Central memory CD8-positive, alpha-beta T cell (primary cell): ENCODE results near the gene MAPK1IP1L.
A peak's percentile ranks its signal among the peaks of the same experiment; 100 is the strongest.

Experiments used
- ATAC-seq: fragments of 150-1000 bp; cut with Tn5 transposase; replicated peaks from 2 replicates; pipeline ENCODE4 v1.10.0; 2022; ENCODE audit warnings: mild to moderate bottlenecking, moderate FRiP score, moderate number of reproducible peaks; ENCODE audit not compliant: poor library complexity, severe bottlenecking; ENCODE audit errors: extremely low read depth
- DNase-seq, 2 donors: peaks; one replicate each; pipeline ENCODE4 v3.0.0; 2021; ENCODE audit warnings: low spot score in 2 of 2
- H3K27ac Mint-ChIP-seq: one replicate; pipeline ENCODE4 v1.8.0; 2022; ENCODE audit warnings: low read depth, mild to moderate bottlenecking, moderate library complexity, mixed read lengths
- H3K27me3 Mint-ChIP-seq: one replicate; pipeline ENCODE4 v1.8.0; 2022; ENCODE audit warnings: mixed read lengths
- H3K36me3 Mint-ChIP-seq: one replicate; pipeline ENCODE4 v1.8.0; 2022; ENCODE audit warnings: mild to moderate bottlenecking, moderate library complexity, mixed read lengths; ENCODE audit not compliant: insufficient read depth
- H3K4me1 Mint-ChIP-seq: one replicate; pipeline ENCODE4 v1.8.0; 2022; ENCODE audit warnings: mixed read lengths
- H3K4me3 Mint-ChIP-seq: one replicate; pipeline ENCODE4 v1.8.0; 2022; ENCODE audit warnings: mild to moderate bottlenecking, moderate library complexity, mixed read lengths
- H3K9me3 Mint-ChIP-seq: one replicate; pipeline ENCODE4 v1.8.0; 2022; ENCODE audit warnings: mixed read lengths

The MAPK1IP1L gene

GRCh38 chr14:55084401-55085059, 33.1 kb downstream of the MAPK1IP1L start:
- ATAC-seq = no peak
- H3K36me3 Mint-ChIP-seq = no peaks in the 10 kb centered on the region
- DNase-seq = no peak
- no peak overlapping the region for H3K4me3 Mint-ChIP-seq
- no peaks in the 10 kb centered on the region for H3K9me3 Mint-ChIP-seq
- H3K27ac Mint-ChIP-seq = no peak overlapping the region
- no peaks in the 10 kb centered on the region for H3K4me1 Mint-ChIP-seq
- no peaks in the 10 kb centered on the region for H3K27me3 Mint-ChIP-seq

- Mint-ChIP-seq H3K4me3 (no peak overlapping the region), H3K4me1 (no peaks in the 10 kb centered on the region), H3K9me3 (no peaks in the 10 kb centered on the region), H3K27ac (no peak overlapping the region), H3K36me3 (no peaks in the 10 kb centered on the region), H3K27me3 (no peaks in the 10 kb centered on the region)
- ATAC-seq = no peak
- DNase-seq = no peak
Observed at GRCh38 chr14:55085060-55085660, 33.7 kb downstream of the MAPK1IP1L start.

- no peak overlapping the region for H3K27ac Mint-ChIP-seq
- no peak overlapping the region for H3K4me3 Mint-ChIP-seq
- no peaks in the 10 kb centered on the region for H3K36me3 Mint-ChIP-seq
- no peaks in the 10 kb centered on the region for H3K4me1 Mint-ChIP-seq
- H3K27me3 Mint-ChIP-seq = no peaks in the 10 kb centered on the region
- ATAC-seq = no peak
- DNase-seq = no peak
- no peaks in the 10 kb centered on the region for H3K9me3 Mint-ChIP-seq
Observed at GRCh38 chr14:55086938-55087337, 35.5 kb downstream of the MAPK1IP1L start.

GRCh38 chr14:55088356-55088755, 36.9 kb downstream of the MAPK1IP1L start:
- no peak overlapping the region for H3K4me3 Mint-ChIP-seq

GRCh38 chr14:55092341-55092740, 40.9 kb downstream of the MAPK1IP1L start:
- Mint-ChIP-seq H3K27me3 (no peaks in the 10 kb centered on the region), H3K4me1 (peaks cover 6% of the 10 kb centered on the region), H3K9me3 (no peaks in the 10 kb centered on the region), H3K4me3 (no peak overlapping the region), H3K27ac (no peak overlapping the region), H3K36me3 (no peaks in the 10 kb centered on the region)
- ATAC-seq (no peak), DNase-seq (no peak)

More at GRCh38 chr14:55088356-55088755, 36.9 kb downstream of the MAPK1IP1L start:
- no peaks in the 10 kb centered on the region for H3K4me1 Mint-ChIP-seq
- no peaks in the 10 kb centered on the region for H3K9me3 Mint-ChIP-seq
- H3K27ac Mint-ChIP-seq = no peak overlapping the region
- H3K27me3 Mint-ChIP-seq = no peaks in the 10 kb centered on the region
- no peak for DNase-seq
- no peak for ATAC-seq
- no peaks in the 10 kb centered on the region for H3K36me3 Mint-ChIP-seq

GRCh38 chr14:55094292-55095157, 43.1 kb downstream of the MAPK1IP1L start:
- H3K4me3 Mint-ChIP-seq = no peak overlapping the region
- peaks cover 5% of the 10 kb centered on the region for H3K9me3 Mint-ChIP-seq
- ATAC-seq = no peak
- no peak overlapping the region for H3K27ac Mint-ChIP-seq
- peaks cover 23% of the 10 kb centered on the region for H3K4me1 Mint-ChIP-seq
- DNase-seq = no peak
- no peaks in the 10 kb centered on the region for H3K27me3 Mint-ChIP-seq
- H3K36me3 Mint-ChIP-seq = no peaks in the 10 kb centered on the region

- Mint-ChIP-seq H3K27me3 (no peaks in the 10 kb centered on the region), H3K27ac (peak overlapping the region; percentile 99), H3K36me3 (peaks cover 2% of the 10 kb centered on the region), H3K4me1 (peaks cover 48% of the 10 kb centered on the region), H3K4me3 (peak overlapping the region; percentile 27), H3K9me3 (peaks cover 5% of the 10 kb centered on the region)
- peak in 1 of 2 donors; percentile 16 for DNase-seq
- ATAC-seq = peak; percentile 37
Observed at GRCh38 chr14:55097881-55098560, 46.6 kb downstream of the MAPK1IP1L start.

GRCh38 chr14:55098561-55098898, 47.1 kb downstream of the MAPK1IP1L start:
- Mint-ChIP-seq H3K4me3 (peak overlapping the region; percentile 27), H3K36me3 (peaks cover 2% of the 10 kb centered on the region), H3K27ac (peak overlapping the region; percentile 99), H3K27me3 (no peaks in the 10 kb centered on the region), H3K9me3 (peaks cover 5% of the 10 kb centered on the region), H3K4me1 (peaks cover 53% of the 10 kb centered on the region)
- DNase-seq = no peak
- ATAC-seq = no peak

GRCh38 chr14:55099756-55100155, 48.3 kb downstream of the MAPK1IP1L start:
- ATAC-seq (no peak), DNase-seq (no peak)
- Mint-ChIP-seq H3K36me3 (peaks cover 2% of the 10 kb centered on the region), H3K27ac (no peak overlapping the region), H3K4me1 (peaks cover 63% of the 10 kb centered on the region), H3K9me3 (peaks cover 5% of the 10 kb centered on the region), H3K27me3 (no peaks in the 10 kb centered on the region), H3K4me3 (no peak overlapping the region)

- Mint-ChIP-seq H3K4me3 (no peak overlapping the region), H3K27me3 (no peaks in the 10 kb centered on the region), H3K9me3 (peaks cover 5% of the 10 kb centered on the region), H3K36me3 (peaks cover 2% of the 10 kb centered on the region), H3K27ac (peak overlapping the region; percentile 97), H3K4me1 (peaks cover 63% of the 10 kb centered on the region)
- DNase-seq (no peak), ATAC-seq (no peak)
Observed at GRCh38 chr14:55101698-55102097, 50.3 kb downstream of the MAPK1IP1L start.

GRCh38 chr14:55102141-55102621, 50.7 kb downstream of the MAPK1IP1L start:
- Mint-ChIP-seq H3K4me3 (peak overlapping the region; percentile 67), H3K27me3 (no peaks in the 10 kb centered on the region), H3K27ac (peak overlapping the region; percentile 97), H3K4me1 (peaks cover 59% of the 10 kb centered on the region), H3K9me3 (peaks cover 5% of the 10 kb centered on the region), H3K36me3 (peaks cover 2% of the 10 kb centered on the region)
- peak in 1 of 2 donors; percentile 45 for DNase-seq
- ATAC-seq = peak; percentile 83

GRCh38 chr14:55103005-55103640, 51.7 kb downstream of the MAPK1IP1L start:
- no peaks in the 10 kb centered on the region for H3K27me3 Mint-ChIP-seq
- DNase-seq (peak; percentile 23 to 43), ATAC-seq (peak; percentile 62)
- H3K36me3 Mint-ChIP-seq = peaks cover 3% of the 10 kb centered on the region
- peak overlapping the region; percentile 67 for H3K4me3 Mint-ChIP-seq
- H3K9me3 Mint-ChIP-seq = peaks cover 5% of the 10 kb centered on the region
- H3K4me1 Mint-ChIP-seq = peaks cover 57% of the 10 kb centered on the region
- H3K27ac Mint-ChIP-seq = peak overlapping the region; percentile 97
